ENCODE data around the gene ROBO1. TPM values are rescaled to one million over a fixed set of nuclear protein-coding genes. Genes with fewer than 3 reads are reported as not detected.

ROBO1 gene
- total RNA-seq, 2 experiments from 2014 or later = 0.36 to 0.69 TPM

GRCh38 chr3:78785004-78785403 lies 982.8 kb downstream of the ROBO1 start:
- no peak overlapping the region for H3K27ac ChIP-seq (ENCODE audit: low read depth in 1 of 2, low read length in 2 of 2)
- ChIA-PET POLR2A (no interaction called here), CTCF (no interaction called here)
- no peak overlapping the region for H3K4me3 ChIP-seq (ENCODE audit: low read length)
- H3K4me3 Mint-ChIP-seq = no peak overlapping the region
- ATAC-seq (ENCODE audit: poor library complexity) = no peak
- DNase-seq = no peak
- H3K4me1 Mint-ChIP-seq (ENCODE audit: low read depth) = no peaks in the 10 kb centered on the region
- intact Hi-C loops (cut with DNase I, micrococcal nuclease) = no loop called here
- no peaks in the 10 kb centered on the region for H3K36me3 ChIP-seq (ENCODE audit: insufficient read depth, low read length)
- H3K36me3 Mint-ChIP-seq (ENCODE audit: low read depth) = no peaks in the 10 kb centered on the region
- H3K27ac Mint-ChIP-seq = no peak overlapping the region
- H3K9me3 ChIP-seq (ENCODE audit: control insufficient read depth in 1 of 2, insufficient read depth in 1 of 2, low read length in 2 of 2) = peaks cover 0 to 6% of the 10 kb centered on the region in 2 experiments
- H3K27me3 ChIP-seq (ENCODE audit: control insufficient read depth in 1 of 2, insufficient read depth in 2 of 2, low read length in 2 of 2) = no peaks in the 10 kb centered on the region
- no peaks in the 10 kb centered on the region for H3K4me1 ChIP-seq (ENCODE audit: insufficient read depth, low read length)
- no peak for TF ChIP-seq CTCF (IDR thresholded peaks at IDR 0.05)
- peaks cover 2% of the 10 kb centered on the region for H3K9me3 Mint-ChIP-seq
- no peaks in the 10 kb centered on the region for H3K27me3 Mint-ChIP-seq

GRCh38 chr3:78781351-78781750 lies 986.4 kb downstream of the ROBO1 start:
- DNase-seq (no peak), ATAC-seq (ENCODE audit: poor library complexity) (no peak)
- H3K27me3 Mint-ChIP-seq = no peaks in the 10 kb centered on the region
- H3K4me3 ChIP-seq (ENCODE audit: low read length) = no peak overlapping the region
- no peaks in the 10 kb centered on the region for H3K4me1 Mint-ChIP-seq (ENCODE audit: low read depth)
- CTCF ChIA-PET = no interaction called here
- H3K4me3 Mint-ChIP-seq = no peak overlapping the region
- no peak overlapping the region for H3K27ac ChIP-seq (ENCODE audit: low read depth in 1 of 2, low read length in 2 of 2)
- no peaks in the 10 kb centered on the region for H3K36me3 ChIP-seq (ENCODE audit: insufficient read depth, low read length)
- no peaks in the 10 kb centered on the region for H3K27me3 ChIP-seq (ENCODE audit: control insufficient read depth in 1 of 2, insufficient read depth in 2 of 2, low read length in 2 of 2)
- H3K9me3 Mint-ChIP-seq = peaks cover 2% of the 10 kb centered on the region
- no peak overlapping the region for H3K27ac Mint-ChIP-seq
- POLR2A ChIA-PET = no interaction called here
- no peak for TF ChIP-seq CTCF (IDR thresholded peaks at IDR 0.05)
- intact Hi-C loops (cut with DNase I, micrococcal nuclease) = no loop called here
- H3K36me3 Mint-ChIP-seq (ENCODE audit: low read depth) = no peaks in the 10 kb centered on the region
- peaks cover 0 to 1% of the 10 kb centered on the region in 2 experiments for H3K9me3 ChIP-seq (ENCODE audit: control insufficient read depth in 1 of 2, insufficient read depth in 1 of 2, low read length in 2 of 2)
- no peaks in the 10 kb centered on the region for H3K4me1 ChIP-seq (ENCODE audit: insufficient read depth, low read length)

- no peak for TF ChIP-seq CTCF (IDR thresholded peaks at IDR 0.05)
- Histone ChIP-seq H3K4me3 (ENCODE audit: low read length) (no peak overlapping the region), H3K36me3 (ENCODE audit: insufficient read depth, low read length) (no peaks in the 10 kb centered on the region), H3K9me3 (ENCODE audit: control insufficient read depth in 1 of 2, insufficient read depth in 1 of 2, low read length in 2 of 2) (peaks cover 3 to 5% of the 10 kb centered on the region in 2 experiments), H3K4me1 (ENCODE audit: insufficient read depth, low read length) (no peaks in the 10 kb centered on the region), H3K27me3 (ENCODE audit: control insufficient read depth in 1 of 2, insufficient read depth in 2 of 2, low read length in 2 of 2) (no peaks in the 10 kb centered on the region), H3K27ac (ENCODE audit: low read depth in 1 of 2, low read length in 2 of 2) (no peak overlapping the region)
- no peaks in the 10 kb centered on the region for H3K36me3 Mint-ChIP-seq (ENCODE audit: low read depth)
- no peaks in the 10 kb centered on the region for H3K4me1 Mint-ChIP-seq (ENCODE audit: low read depth)
- intact Hi-C loops (cut with DNase I, micrococcal nuclease) = no loop called here
- H3K27ac Mint-ChIP-seq = no peak overlapping the region
- POLR2A ChIA-PET = no interaction called here
- DNase-seq (no peak), ATAC-seq (ENCODE audit: poor library complexity) (no peak)
- H3K4me3 Mint-ChIP-seq = no peak overlapping the region
- peaks cover 16% of the 10 kb centered on the region for H3K9me3 Mint-ChIP-seq
- CTCF ChIA-PET = no interaction called here
- H3K27me3 Mint-ChIP-seq = no peaks in the 10 kb centered on the region
These were observed 1001.9 kb downstream of the ROBO1 start for GRCh38 chr3:78765671-78766485.

Measured in CD4-positive, alpha-beta T cell (primary cell).